ENCODE measurements around the gene RFWD3. TPM values are rescaled to one million over a fixed set of nuclear protein-coding genes. Genes with fewer than 3 reads are reported as not detected.

Gene RFWD3
- 57.9 and 63.2 TPM in 2 replicates for total RNA-seq

- POLR2A ChIA-PET = interaction anchor here (0.5 to 3.2 kb wide), 20 partner anchors 11 to 981 kb away, joined by 3 to 45 read pairs (median 4); partner anchors contain the start of genes CFDP1, GLG1, KARS1 and MLKL
- intact Hi-C loops (cut with micrococcal nuclease) = loop anchor here (1.0 to 5.0 kb wide), 10 partner anchors 16 to 1999 kb away; partner anchors contain the start of genes GLG1, PSMD7, TMEM170A and TMEM231
These were observed at the start of gene RFWD3 for GRCh38 chr16:74666425-74667254. Gene RFWD3, minus strand, starts transcription at chr16:74666877. Its CDS starts 5,428 bp downstream, at chr16:74661449.

GRCh38 chr16:74716355-74716754 lies 49.7 kb upstream of the RFWD3 start:
- POLR2A ChIA-PET = no interaction called here
- no peak for DNase-seq
- H3K27ac Mint-ChIP-seq = no peak overlapping the region
- intact Hi-C loops (cut with micrococcal nuclease) = no loop called here
- no peaks in the 10 kb centered on the region for H3K27me3 Mint-ChIP-seq
- CTCF ChIA-PET = no interaction called here
- no peaks in the 10 kb centered on the region for H3K4me1 Mint-ChIP-seq
- no peak overlapping the region for H3K4me3 Mint-ChIP-seq
- no peak for TF ChIP-seq CTCF (IDR thresholded peaks at IDR 0.05)
- H3K9me3 Mint-ChIP-seq = no peaks in the 10 kb centered on the region
- no peak for ATAC-seq (ENCODE audit: low read depth)
- no peaks in the 10 kb centered on the region for H3K36me3 Mint-ChIP-seq (ENCODE audit: low read depth)

More at GRCh38 chr16:74666425-74667254, at the start of gene RFWD3:
- TF ChIP-seq CTCF (IDR thresholded peaks at IDR 0.05) = no peak
- peak within 1 kb of the TSS; percentile 94 for H3K4me3 Mint-ChIP-seq
- H3K27ac Mint-ChIP-seq = peak within 1 kb of the TSS; percentile 90
- H3K27me3 Mint-ChIP-seq = no peaks in the 10 kb centered on the region
- CTCF ChIA-PET = interaction anchor here (0.9 to 1.6 kb wide), 5 partner anchors 17 to 196 kb away, joined by 3 to 5 read pairs (median 4); no protein-coding TSS in a partner anchor
- ATAC-seq (ENCODE audit: low read depth) (peak; percentile 99), DNase-seq (peak; percentile 78)
- H3K9me3 Mint-ChIP-seq = no peaks in the 10 kb centered on the region
- peaks cover 34% of the 10 kb centered on the region for H3K36me3 Mint-ChIP-seq (ENCODE audit: low read depth)
- peaks cover 38% of the 10 kb centered on the region for H3K4me1 Mint-ChIP-seq

- ATAC-seq (ENCODE audit: low read depth) (no peak), DNase-seq (no peak)
- H3K27me3 Mint-ChIP-seq = no peaks in the 10 kb centered on the region
- no peaks in the 10 kb centered on the region for H3K9me3 Mint-ChIP-seq
- CTCF ChIA-PET = interaction anchor here (0.6 to 5.4 kb wide), 2 partner anchors 62 to 150 kb away, joined by 4 to 77 read pairs; no protein-coding TSS in a partner anchor
- no peak overlapping the region for H3K4me3 Mint-ChIP-seq
- H3K36me3 Mint-ChIP-seq (ENCODE audit: low read depth) = no peaks in the 10 kb centered on the region
- POLR2A ChIA-PET = no interaction called here
- H3K4me1 Mint-ChIP-seq = peaks cover 3% of the 10 kb centered on the region
- TF ChIP-seq CTCF (IDR thresholded peaks at IDR 0.05) = no peak
- no peak overlapping the region for H3K27ac Mint-ChIP-seq
- intact Hi-C loops (cut with micrococcal nuclease) = no loop called here
These were observed 47.2 kb upstream of the RFWD3 start for GRCh38 chr16:74713876-74714275.

- DNase-seq (no peak), ATAC-seq (ENCODE audit: low read depth) (no peak)
- Mint-ChIP-seq H3K9me3 (no peaks in the 10 kb centered on the region), H3K36me3 (ENCODE audit: low read depth) (no peaks in the 10 kb centered on the region), H3K27me3 (no peaks in the 10 kb centered on the region), H3K4me3 (no peak overlapping the region), H3K27ac (no peak overlapping the region), H3K4me1 (peaks cover 3% of the 10 kb centered on the region)
- POLR2A ChIA-PET = interaction anchor here (1.8 kb wide), 1 partner anchor 12 kb away, joined by 4 read pairs; the partner anchor contains the start of gene MLKL
- no peak for TF ChIP-seq CTCF (IDR thresholded peaks at IDR 0.05)
- intact Hi-C loops (cut with micrococcal nuclease) = no loop called here
- CTCF ChIA-PET = interaction anchor here (5.4 kb wide), 1 partner anchor 150 kb away, joined by 77 read pairs; no protein-coding TSS in a partner anchor
These were observed 46.6 kb upstream of the RFWD3 start for GRCh38 chr16:74713325-74713724.

GRCh38 chr16:74711938-74712337 lies 45.3 kb upstream of the RFWD3 start:
- no peaks in the 10 kb centered on the region for H3K9me3 Mint-ChIP-seq
- POLR2A ChIA-PET = interaction anchor here (0.5 to 1.8 kb wide), 3 partner anchors 11 to 935 kb away, joined by 3 to 4 read pairs (median 4); partner anchors contain the start of gene MLKL
- H3K27ac Mint-ChIP-seq = no peak overlapping the region
- H3K4me1 Mint-ChIP-seq = peaks cover 3% of the 10 kb centered on the region
- intact Hi-C loops (cut with micrococcal nuclease) = no loop called here
- H3K27me3 Mint-ChIP-seq = no peaks in the 10 kb centered on the region
- H3K36me3 Mint-ChIP-seq (ENCODE audit: low read depth) = no peaks in the 10 kb centered on the region
- CTCF ChIA-PET = interaction anchor here (5.4 kb wide), 1 partner anchor 152 kb away, joined by 77 read pairs; no protein-coding TSS in a partner anchor
- no peak for DNase-seq
- H3K4me3 Mint-ChIP-seq = no peak overlapping the region
- no peak for TF ChIP-seq CTCF (IDR thresholded peaks at IDR 0.05)
- no peak for ATAC-seq (ENCODE audit: low read depth)

All from activated B cell treated with CpG ODN at 0.5 μM for 24 hours (primary cell).